ENCODE data around the gene SERTAD2. TPM values are rescaled to one million over a fixed set of nuclear protein-coding genes. Genes with fewer than 3 reads are reported as not detected.

The SERTAD2 gene
- total and polyA plus RNA-seq, 2 of the 4 experiments (the other 2 are of a cell fraction), result 5.0 to 11.0 TPM

DNA sequence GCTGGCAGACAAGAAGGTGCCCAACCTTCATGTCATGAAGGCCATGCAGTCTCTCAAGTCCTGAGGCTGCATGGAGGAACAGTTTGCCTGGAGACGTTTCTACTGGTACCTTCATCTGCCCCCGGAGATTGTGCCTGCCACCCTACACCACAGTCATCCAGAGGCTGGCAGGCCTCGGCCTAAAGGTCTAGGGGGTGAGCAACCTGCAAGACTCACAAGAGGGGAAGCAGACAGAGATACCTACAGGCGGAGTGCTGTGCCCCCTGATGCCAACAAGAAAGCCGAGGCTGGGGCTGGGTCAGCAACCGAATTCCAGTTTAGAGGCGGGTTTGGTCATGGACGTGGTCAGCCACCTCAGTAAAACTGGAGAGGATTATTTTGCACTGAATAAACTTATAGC is 12.0 kb upstream of the SERTAD2 start:
- H2BK120ac ChIP-seq (ENCODE audit: low read depth, low read length), result no peak overlapping the region
- dilution Hi-C loops (cut with HindIII; ENCODE audit: low sequenced_read_pairs, unreplicated experiment), result no loop called here
- no peak overlapping the region for H3K56ac ChIP-seq (ENCODE audit: extremely low read depth, insufficient read depth, low read length)
- in situ Hi-C loops (cut with MboI; ENCODE audit: low sequenced_read_pairs), result no loop called here
- no peaks in the 10 kb centered on the region for H3K4me1 ChIP-seq (ENCODE audit: control insufficient read depth, insufficient read depth, low read length)
- H4K5ac ChIP-seq (ENCODE audit: low read depth, low read length), result no peak overlapping the region
- no peak overlapping the region for H3K27ac ChIP-seq (ENCODE audit: insufficient read depth, low read length)
- no peak overlapping the region for H2AFZ ChIP-seq (replicated peaks; ENCODE audit: low read length, poor library complexity)
- BruUV-seq (replicated peaks), result no TSS peak
- no CpG with 5 or more reads among the region's 8 CpGs for WGBS, 2 experiments (ENCODE audit: extremely low coverage in 2 of 2, insufficient read length in 1 of 2)
- H3K9me1 ChIP-seq (ENCODE audit: insufficient read depth, low read length), result no peaks in the 10 kb centered on the region
- H3K27me3 ChIP-seq (ENCODE audit: control insufficient read depth, insufficient read depth, low read length), result no peaks in the 10 kb centered on the region
- no peak overlapping the region for H4K91ac ChIP-seq (ENCODE audit: insufficient read depth, low read depth, low read length)
- no peak overlapping the region for H2BK5ac ChIP-seq (ENCODE audit: low read depth, low read length, poor library complexity, severe bottlenecking)
- no peak overlapping the region for H3K23ac ChIP-seq (ENCODE audit: low read depth, low read length)
- H3K4me2 ChIP-seq (ENCODE audit: low read depth, low read length), result no peak overlapping the region
- intact Hi-C loops (cut with micrococcal nuclease), result no loop called here
- ChIA-PET POLR2A (ENCODE audit: unreplicated experiment) (no interaction called here), CTCF (interaction anchor here (0.7 kb wide), 1 partner anchor 21 kb away, joined by 3 read pairs; no protein-coding TSS in a partner anchor)
- no peak overlapping the region for H3K4ac ChIP-seq (ENCODE audit: low read depth, low read length)
- no peaks in the 10 kb centered on the region for H3K79me1 ChIP-seq (ENCODE audit: low read depth in 1 of 2, low read length in 2 of 2)
- H3K4me3 ChIP-seq (ENCODE audit: insufficient read depth, low read depth, low read length), result no peak overlapping the region
- no peak overlapping the region for H3K14ac ChIP-seq (replicated peaks; ENCODE audit: low read depth, low read length)
- no peaks in the 10 kb centered on the region for H3K36me3 ChIP-seq (ENCODE audit: control insufficient read depth, insufficient read depth, low read length)
- no peaks in the 10 kb centered on the region for H4K20me1 ChIP-seq (ENCODE audit: insufficient read depth, low read length)
- DNase-seq, result no peak
- H2AK9ac ChIP-seq (replicated peaks; ENCODE audit: low read depth, low read length, poor library complexity), result no peak overlapping the region
- no peak overlapping the region for H2BK20ac ChIP-seq (ENCODE audit: low read depth, low read length)
- no peak overlapping the region for H2BK15ac ChIP-seq (ENCODE audit: low read depth, low read length)
- H3K9me3 ChIP-seq (ENCODE audit: control insufficient read depth, insufficient read depth, low read length), result no peaks in the 10 kb centered on the region
- TF ChIP-seq SMC3 (IDR thresholded peaks at IDR 0.05; ENCODE audit: low read depth, low read length), result no peak
- TF ChIP-seq RCOR1 (IDR thresholded peaks at IDR 0.05; ENCODE audit: insufficient replicate concordance, low read length), result no peak
- TF ChIP-seq, protein P1, sequence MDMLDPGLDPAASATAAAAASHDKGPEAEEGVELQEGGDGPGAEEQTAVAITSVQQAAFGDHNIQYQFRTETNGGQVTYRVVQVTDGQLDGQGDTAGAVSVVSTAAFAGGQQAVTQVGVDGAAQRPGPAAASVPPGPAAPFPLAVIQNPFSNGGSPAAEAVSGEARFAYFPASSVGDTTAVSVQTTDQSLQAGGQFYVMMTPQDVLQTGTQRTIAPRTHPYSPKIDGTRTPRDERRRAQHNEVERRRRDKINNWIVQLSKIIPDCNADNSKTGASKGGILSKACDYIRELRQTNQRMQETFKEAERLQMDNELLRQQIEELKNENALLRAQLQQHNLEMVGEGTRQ (IDR thresholded peaks at IDR 0.05; ENCODE audit: low read depth, low read length), result no peak
- TF ChIP-seq MXI1 (IDR thresholded peaks at IDR 0.05; ENCODE audit: borderline replicate concordance, low read depth, low read length), result no peak
- no peak for TF ChIP-seq BHLHE40 (IDR thresholded peaks at IDR 0.05; ENCODE audit: low read depth, low read length)
- no peak for TF ChIP-seq NFE2L2 (IDR thresholded peaks at IDR 0.05; ENCODE audit: low read depth, low read length)
- no peak for TF ChIP-seq MAZ (IDR thresholded peaks at IDR 0.05; ENCODE audit: borderline replicate concordance, low read depth, low read length)
- TF ChIP-seq CEBPB (IDR thresholded peaks at IDR 0.05; ENCODE audit: low read depth, low read length), result no peak
- no peak for TF ChIP-seq RFX5 (IDR thresholded peaks at IDR 0.05; ENCODE audit: low read depth, low read length)
- TF ChIP-seq, protein P2, sequence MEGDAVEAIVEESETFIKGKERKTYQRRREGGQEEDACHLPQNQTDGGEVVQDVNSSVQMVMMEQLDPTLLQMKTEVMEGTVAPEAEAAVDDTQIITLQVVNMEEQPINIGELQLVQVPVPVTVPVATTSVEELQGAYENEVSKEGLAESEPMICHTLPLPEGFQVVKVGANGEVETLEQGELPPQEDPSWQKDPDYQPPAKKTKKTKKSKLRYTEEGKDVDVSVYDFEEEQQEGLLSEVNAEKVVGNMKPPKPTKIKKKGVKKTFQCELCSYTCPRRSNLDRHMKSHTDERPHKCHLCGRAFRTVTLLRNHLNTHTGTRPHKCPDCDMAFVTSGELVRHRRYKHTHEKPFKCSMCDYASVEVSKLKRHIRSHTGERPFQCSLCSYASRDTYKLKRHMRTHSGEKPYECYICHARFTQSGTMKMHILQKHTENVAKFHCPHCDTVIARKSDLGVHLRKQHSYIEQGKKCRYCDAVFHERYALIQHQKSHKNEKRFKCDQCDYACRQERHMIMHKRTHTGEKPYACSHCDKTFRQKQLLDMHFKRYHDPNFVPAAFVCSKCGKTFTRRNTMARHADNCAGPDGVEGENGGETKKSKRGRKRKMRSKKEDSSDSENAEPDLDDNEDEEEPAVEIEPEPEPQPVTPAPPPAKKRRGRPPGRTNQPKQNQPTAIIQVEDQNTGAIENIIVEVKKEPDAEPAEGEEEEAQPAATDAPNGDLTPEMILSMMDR (conservative IDR thresholded peaks at IDR 0.05; ENCODE audit: low read depth, low read length), result no peak
- TF ChIP-seq POLR2A (IDR thresholded peaks at IDR 0.05; ENCODE audit: low read depth, low read length), result no peak
- no peak overlapping the region for H3K18ac ChIP-seq (ENCODE audit: low read depth, low read length)
- H3K9ac ChIP-seq (ENCODE audit: low read depth, low read length), result no peak overlapping the region
- no peak for ATAC-seq (ENCODE audit: low read depth)
- no peak overlapping the region for H4K8ac ChIP-seq (ENCODE audit: low read depth in 2 of 2, low read length in 2 of 2)
- no peak overlapping the region for H2AK5ac ChIP-seq (ENCODE audit: low read depth, low read length)
